HG03066 (cell line): ENCODE results near the gene CCDC88B.
"Not testable (repeated sequence)": the region's sequence is repeated elsewhere in the genome, so short reads cannot be mapped to it uniquely, and the experiment has no call there.

ENCODE experiments used
- ATAC-seq: cut with Tn5 transposase; IDR thresholded peaks from one replicate; pipeline ENCODE4 v1.9.1; 2021; ENCODE audit warnings: low read depth; ENCODE audit not compliant: unreplicated experiment

Gene CCDC88B

GRCh38 chr11:64318766-64319761 lies 20.9 kb upstream of the CCDC88B start:
- ATAC-seq: no peak

- ATAC-seq: no peak
These were observed 19.4 kb upstream of the CCDC88B start for GRCh38 chr11:64320556-64320955.

GRCh38 chr11:64321026-64321425 lies 19.0 kb upstream of the CCDC88B start:
- no peak for ATAC-seq

GRCh38 chr11:64321533-64321932 lies 18.5 kb upstream of the CCDC88B start:
- ATAC-seq: no peak

GRCh38 chr11:64322925-64323260 lies 17.1 kb upstream of the CCDC88B start:
- ATAC-seq: no peak

GRCh38 chr11:64323373-64323772 lies 16.6 kb upstream of the CCDC88B start:
- no peak for ATAC-seq

GRCh38 chr11:64323984-64324383 lies 16.0 kb upstream of the CCDC88B start:
- not testable (repeated sequence) for ATAC-seq

GRCh38 chr11:64324692-64325469 lies 15.1 kb upstream of the CCDC88B start:
- no peak for ATAC-seq

GRCh38 chr11:64327375-64327774 lies 12.6 kb upstream of the CCDC88B start:
- no peak for ATAC-seq

- no peak for ATAC-seq
These were observed 12.0 kb upstream of the CCDC88B start for GRCh38 chr11:64327993-64328392.

GRCh38 chr11:64330888-64331287 lies 9.1 kb upstream of the CCDC88B start:
- no peak for ATAC-seq

GRCh38 chr11:64331569-64332371 lies 8.2 kb upstream of the CCDC88B start:
- ATAC-seq: no peak

GRCh38 chr11:64333556-64333955 lies 6.4 kb upstream of the CCDC88B start:
- no peak for ATAC-seq

GRCh38 chr11:64334764-64335735 lies 5.0 kb upstream of the CCDC88B start:
- ATAC-seq: peak; percentile 73

- no peak for ATAC-seq
These were observed 2.3 kb upstream of the CCDC88B start for GRCh38 chr11:64337538-64338249.

- no peak for ATAC-seq
These were observed 1.3 kb upstream of the CCDC88B start for GRCh38 chr11:64338716-64339115.

GRCh38 chr11:64339286-64339685 lies 718 bp upstream of the CCDC88B start:
- ATAC-seq: no peak

GRCh38 chr11:64340671-64341335 lies 799 bp downstream of the CCDC88B start:
- ATAC-seq: no peak
